ENCODE results near the gene LRCH1.
A peak's percentile ranks its signal among the peaks of the same experiment; 100 is the strongest.
"Not testable (repeated sequence)": the region's sequence is repeated elsewhere in the genome, so short reads cannot be mapped to it uniquely, and the experiment has no call there.

The LRCH1 gene, protein sequence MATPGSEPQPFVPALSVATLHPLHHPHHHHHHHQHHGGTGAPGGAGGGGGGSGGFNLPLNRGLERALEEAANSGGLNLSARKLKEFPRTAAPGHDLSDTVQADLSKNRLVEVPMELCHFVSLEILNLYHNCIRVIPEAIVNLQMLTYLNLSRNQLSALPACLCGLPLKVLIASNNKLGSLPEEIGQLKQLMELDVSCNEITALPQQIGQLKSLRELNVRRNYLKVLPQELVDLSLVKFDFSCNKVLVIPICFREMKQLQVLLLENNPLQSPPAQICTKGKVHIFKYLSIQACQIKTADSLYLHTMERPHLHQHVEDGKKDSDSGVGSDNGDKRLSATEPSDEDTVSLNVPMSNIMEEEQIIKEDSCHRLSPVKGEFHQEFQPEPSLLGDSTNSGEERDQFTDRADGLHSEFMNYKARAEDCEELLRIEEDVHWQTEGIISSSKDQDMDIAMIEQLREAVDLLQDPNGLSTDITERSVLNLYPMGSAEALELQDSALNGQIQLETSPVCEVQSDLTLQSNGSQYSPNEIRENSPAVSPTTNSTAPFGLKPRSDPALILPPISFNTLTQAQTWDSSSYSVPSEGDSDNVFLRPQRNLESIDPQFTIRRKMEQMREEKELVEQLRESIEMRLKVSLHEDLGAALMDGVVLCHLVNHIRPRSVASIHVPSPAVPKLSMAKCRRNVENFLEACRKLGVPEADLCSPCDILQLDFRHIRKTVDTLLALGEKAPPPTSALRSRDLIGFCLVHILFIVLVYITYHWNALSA

DNA sequence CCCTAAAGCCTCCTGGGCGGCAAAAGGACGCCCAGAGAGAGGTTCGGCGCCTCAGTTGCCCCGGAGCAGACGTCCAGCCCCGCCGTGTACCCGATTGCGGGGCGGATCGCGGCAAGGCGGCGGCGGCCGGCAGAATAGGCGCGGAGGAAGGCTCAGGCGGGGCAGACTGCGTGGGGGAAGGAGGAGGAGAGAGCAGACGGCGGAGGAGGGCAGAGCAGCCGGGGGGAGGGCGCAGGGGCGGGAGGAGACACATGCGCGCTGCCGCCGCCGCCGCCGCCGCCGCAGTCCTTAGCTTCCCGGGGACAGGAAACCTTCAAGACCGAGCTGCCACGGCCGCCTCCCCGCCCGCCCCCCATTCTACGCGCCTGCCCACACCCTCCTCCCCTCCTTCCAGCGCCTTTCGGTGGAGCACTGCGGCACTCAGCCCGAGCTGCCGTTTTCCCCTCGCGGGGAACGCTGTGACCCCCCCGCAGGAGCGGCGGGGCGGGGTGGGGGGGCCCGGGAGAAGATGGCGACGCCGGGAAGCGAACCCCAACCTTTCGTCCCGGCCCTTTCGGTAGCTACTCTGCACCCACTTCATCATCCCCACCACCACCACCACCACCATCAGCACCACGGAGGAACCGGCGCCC is at the start of gene LRCH1:
TSS of gene LRCH1 (plus strand) at position 282 of the 632 bp plus-strand sequence. CDS start at position 509, 227 bp downstream.
- peak; percentile 44 to 96 (median 74) for DNase-seq
- intact Hi-C loops (cut with DNase I): loop anchor here (5.0 to 10.0 kb wide), 2 partner anchors 72 to 164 kb away; no protein-coding TSS in a partner anchor

GRCh38 chr13:46504036-46504435 is 48.9 kb upstream of the LRCH1 start:
- no peak for DNase-seq
- intact Hi-C loops (cut with DNase I): no loop called here

GRCh38 chr13:46507981-46508380 is 45.0 kb upstream of the LRCH1 start:
- DNase-seq: no peak
- intact Hi-C loops (cut with DNase I): no loop called here

DNA sequence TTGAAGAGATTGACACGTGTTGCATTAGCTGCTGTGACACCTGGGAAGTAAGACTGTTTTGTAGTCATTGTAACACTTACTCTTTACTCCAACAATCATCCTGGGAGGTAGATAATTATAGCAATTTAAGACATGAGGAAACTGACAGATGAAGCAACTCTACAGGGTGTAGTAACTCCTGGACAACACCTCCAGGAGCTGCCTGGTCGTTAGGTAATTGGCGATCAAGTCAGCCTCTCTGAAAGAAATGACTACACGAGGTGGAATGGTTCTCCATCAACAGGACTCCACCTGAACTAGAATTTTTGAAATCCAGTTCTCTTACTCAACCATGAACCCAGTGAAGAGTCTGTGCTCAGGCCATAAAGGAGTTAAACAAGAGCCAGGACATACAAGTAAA is 43.0 kb upstream of the LRCH1 start:
- intact Hi-C loops (cut with DNase I): no loop called here

DNA sequence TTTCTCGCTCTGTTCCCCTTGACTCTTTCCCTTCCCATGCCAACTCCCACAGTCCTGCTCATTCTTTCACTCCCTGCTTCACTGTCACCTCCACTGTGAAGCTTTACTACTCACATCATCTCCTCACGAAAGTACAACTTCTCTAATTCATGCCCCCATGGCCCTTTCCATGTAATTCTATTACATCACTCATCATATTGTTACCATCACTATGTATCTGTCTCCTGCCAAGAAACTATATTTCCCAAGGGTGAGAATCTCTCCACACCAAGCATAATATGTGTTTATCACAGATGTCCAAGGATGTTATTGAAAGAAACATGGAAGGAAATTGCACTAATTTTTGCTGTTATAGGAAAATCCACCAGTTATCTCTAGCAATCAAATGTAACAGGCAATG is 37.2 kb upstream of the LRCH1 start:
- no peak for DNase-seq
- intact Hi-C loops (cut with DNase I): no loop called here

More for the DNA sequence above, 43.0 kb upstream of the LRCH1 start:
- no peak for DNase-seq

DNA sequence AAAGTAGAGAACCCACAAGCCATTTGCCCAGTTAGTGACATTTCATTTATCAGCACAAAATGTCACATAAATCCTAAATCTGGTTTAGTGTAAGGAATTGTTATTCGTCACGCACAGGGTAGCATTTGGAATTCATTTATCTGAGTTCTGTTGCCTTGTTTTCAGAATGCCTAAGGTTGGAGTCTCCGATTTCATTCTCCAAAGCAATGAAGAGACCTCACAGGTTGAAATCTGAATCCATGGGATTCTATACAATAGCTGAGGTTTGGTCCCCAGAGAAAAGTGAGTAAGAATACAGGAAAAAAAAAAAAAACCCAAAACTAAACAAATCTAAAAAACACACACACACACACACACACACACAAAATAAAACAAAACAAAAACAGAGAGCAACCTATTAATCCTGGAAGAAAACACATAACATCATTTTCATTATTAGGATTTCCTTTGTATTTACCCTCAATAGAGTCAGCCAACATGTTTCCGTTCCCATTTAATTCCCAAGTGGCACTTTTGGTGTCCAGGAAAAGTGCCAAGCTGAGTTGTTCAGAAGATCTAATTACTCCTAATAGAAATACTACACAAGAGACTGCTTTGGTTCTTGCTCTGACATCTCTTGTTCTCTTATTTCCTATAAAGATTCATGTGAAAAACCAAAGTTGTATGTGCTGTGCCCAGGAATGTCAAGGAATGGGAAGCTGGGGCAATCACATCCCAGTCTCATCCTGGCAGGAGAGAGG is 36.2 kb upstream of the LRCH1 start:
- intact Hi-C loops (cut with DNase I): no loop called here
- no peak for DNase-seq

DNA sequence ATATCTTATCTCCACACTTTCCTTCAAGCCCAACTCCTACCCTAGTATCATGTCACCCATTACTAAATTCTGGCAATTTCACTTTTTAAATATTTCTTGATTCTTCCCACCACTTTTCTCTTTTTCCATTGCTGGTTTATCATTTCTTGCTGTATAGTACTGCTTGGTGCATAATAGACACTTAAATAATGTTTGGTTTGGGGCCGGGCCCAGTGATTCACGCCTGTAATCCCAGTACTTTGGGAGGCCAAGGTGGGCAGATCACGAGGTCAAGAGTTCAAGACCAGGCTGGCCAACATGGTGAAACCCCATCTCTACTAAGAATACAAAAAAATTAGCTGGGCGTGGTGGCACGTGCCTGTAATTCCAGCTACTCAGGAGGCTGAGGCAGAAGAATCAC is 35.2 kb upstream of the LRCH1 start:
- DNase-seq; intact Hi-C loops (cut with DNase I): not testable (repeated sequence)

DNA sequence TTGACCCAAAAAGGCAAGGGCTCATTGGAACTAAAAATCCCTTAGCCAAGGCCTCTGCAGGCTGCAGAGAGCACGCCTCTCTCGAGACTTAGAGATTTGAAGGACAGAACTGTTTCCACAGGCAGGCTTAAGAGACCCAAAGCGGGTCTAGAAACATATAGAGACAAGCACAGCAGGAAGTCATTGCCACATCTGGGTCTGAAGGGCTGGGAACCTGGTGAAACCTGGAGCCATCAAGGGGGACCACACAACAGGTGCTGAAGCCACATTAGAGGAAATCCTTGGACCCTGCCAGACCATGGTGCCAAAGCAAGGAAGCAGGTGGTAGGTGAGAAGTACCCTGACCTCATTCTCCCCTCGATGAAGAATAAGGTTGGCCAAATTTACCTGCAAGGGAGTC is 33.8 kb upstream of the LRCH1 start:
- intact Hi-C loops (cut with DNase I): no loop called here
- no peak for DNase-seq

- no peak for DNase-seq
- intact Hi-C loops (cut with DNase I): no loop called here
These were observed 32.8 kb upstream of the LRCH1 start for GRCh38 chr13:46520166-46520565.

GRCh38 chr13:46521486-46521885 is 31.5 kb upstream of the LRCH1 start:
- intact Hi-C loops (cut with DNase I): no loop called here
- DNase-seq: no peak

DNA sequence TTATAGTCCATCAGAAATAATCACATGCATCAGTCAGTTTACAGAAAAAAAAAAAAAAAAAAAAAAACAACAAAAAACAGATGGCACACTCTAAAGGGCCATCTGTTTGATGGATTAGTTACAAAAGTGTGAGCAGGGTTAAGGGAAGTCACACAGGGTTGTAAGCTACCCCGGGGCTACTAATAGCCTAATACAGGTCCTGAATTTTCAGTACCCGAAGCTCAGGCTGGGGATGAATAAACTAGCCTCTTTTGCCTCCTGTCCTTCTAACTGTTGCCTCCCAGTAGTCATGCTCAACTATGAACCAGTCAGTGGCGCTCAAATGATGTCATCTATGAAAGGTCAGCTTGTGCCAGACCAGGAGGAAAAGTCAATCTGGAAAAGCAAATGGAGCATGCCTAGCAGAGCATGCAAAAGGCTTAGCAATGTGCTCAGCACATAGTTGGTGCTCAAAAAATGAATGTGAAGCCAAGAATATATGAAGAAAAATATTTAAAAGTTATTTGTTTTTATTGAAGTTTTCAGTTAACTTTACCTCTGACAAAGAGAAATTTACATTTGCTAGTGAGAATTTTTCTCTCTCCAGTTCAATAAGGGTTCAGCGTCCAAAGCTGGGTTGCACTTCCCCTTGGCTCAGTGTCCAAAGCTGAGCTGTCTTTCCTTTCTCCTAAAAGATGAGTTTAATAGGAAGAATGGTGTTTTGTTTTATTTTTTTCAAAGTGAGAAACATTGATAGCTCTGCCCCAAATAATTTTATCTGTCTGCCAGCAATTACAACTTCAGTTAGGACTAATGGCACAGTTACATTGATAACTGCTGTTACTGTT is 30.8 kb upstream of the LRCH1 start:
- intact Hi-C loops (cut with DNase I): no loop called here
- no peak for DNase-seq

DNA sequence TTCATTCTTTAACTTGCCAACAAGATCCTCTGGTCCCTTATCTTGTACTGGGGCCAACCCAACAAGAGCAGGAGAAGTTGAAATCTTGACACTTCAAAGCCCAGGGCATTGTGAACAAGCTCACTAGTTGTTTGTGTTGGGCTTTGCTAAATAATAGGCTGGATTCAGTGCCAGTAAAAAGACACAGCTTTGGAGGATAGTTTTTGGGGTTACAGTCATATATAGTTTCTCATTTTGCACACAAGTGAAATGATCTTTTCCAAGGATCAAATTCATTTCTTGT is 30.3 kb upstream of the LRCH1 start:
- no peak for DNase-seq
- intact Hi-C loops (cut with DNase I): no loop called here

DNA sequence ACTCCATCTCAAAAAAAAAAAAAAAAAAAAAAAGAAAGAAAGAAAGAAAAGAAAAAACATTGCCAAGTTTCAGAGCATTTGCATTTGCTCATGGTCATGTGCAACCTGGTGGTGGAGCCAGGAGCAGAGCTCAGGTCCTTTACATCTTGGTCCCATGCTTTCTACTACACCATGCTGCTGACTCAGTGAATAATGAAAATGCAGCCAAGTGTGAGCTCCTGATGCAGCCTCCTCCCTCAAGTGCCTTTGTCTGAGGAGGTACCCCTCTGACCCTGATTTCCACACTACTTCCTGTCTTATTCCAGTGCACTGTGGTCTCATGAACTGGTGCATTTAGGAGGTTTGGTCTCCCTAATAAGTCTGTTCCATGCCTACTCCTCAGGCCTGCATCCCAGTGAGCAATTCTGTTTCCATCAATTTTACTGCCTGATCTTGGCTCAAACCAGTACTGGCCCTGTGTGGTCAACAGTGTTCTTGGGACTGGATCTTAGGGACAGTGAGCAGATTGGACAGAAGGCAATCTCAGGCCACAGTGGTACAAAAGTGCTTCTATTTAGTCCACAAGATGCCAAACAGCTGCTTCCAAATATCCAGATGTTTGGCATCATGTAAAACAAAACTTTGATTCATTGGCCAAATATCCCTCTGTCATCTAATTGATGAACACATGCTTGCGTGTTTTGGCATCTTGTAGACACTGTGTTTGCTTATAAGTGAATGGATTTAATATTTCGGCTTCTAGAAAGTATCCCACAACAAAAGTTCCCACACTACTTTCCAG is 28.8 kb upstream of the LRCH1 start:
- DNase-seq: no peak
- intact Hi-C loops (cut with DNase I): no loop called here

DNA sequence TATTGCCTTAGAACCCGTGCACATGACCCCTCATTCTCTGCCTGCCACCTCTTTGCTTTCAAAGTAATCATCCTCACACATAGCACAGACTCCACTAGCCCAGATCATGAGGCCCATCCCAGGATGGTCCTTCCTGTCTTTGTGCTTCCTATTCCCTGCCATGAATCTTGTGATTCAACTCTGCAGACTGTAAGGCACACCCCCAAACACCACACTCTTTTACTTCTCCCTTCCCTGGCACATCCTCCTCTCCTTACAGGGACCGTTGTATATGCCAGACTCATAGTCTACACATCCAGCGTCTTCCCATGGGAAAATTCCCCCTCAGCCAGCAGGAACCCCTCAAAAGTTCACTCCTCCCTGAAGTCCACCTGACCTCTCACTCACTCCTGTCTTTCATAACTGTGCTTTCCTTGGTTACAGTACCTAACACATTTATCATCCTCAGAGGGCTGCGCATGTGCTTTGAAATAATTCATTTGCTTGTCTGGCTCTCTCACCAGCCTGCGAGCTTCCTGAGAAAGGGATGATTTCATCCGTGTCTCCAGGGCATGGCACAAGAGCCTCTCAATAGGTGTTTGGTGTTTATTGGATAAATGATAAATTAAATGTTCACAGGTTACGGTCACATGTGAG is 26.8 kb upstream of the LRCH1 start:
- intact Hi-C loops (cut with DNase I): no loop called here

DNA sequence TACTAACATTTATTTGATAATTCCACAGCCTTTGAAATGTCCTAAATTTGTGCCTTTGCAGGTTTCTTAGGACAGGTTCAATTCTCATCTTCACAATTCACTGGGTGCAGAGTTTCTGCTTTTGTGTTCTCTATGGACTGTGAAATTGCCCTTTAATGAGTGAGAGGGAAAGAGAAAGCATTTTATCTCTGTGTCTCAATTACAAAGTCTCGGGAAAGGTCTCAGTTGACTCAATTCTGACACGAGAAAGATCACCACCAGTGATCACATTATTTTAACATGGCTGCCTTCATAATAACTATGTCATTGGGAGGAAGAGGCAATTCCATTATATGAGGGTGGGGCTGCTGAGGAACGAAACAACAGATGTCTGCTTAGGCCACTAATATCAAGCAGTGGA is 26.2 kb upstream of the LRCH1 start:
- no peak for DNase-seq
- intact Hi-C loops (cut with DNase I): no loop called here

More for the DNA sequence above, 26.8 kb upstream of the LRCH1 start:
- no peak for DNase-seq

- no peak for DNase-seq
- intact Hi-C loops (cut with DNase I): no loop called here
These were observed 25.7 kb upstream of the LRCH1 start for GRCh38 chr13:46527237-46527636.

GRCh38 chr13:46529216-46529919 is 23.6 kb upstream of the LRCH1 start:
- DNase-seq: no peak
- intact Hi-C loops (cut with DNase I): no loop called here
